ENCODE measurements around the gene RRAS2. TPM values are rescaled to one million over a fixed set of nuclear protein-coding genes. Genes with fewer than 3 reads are reported as not detected.

Gene RRAS2
- total RNA-seq, 1 donor from 2014 or later = 150 TPM

DNA sequence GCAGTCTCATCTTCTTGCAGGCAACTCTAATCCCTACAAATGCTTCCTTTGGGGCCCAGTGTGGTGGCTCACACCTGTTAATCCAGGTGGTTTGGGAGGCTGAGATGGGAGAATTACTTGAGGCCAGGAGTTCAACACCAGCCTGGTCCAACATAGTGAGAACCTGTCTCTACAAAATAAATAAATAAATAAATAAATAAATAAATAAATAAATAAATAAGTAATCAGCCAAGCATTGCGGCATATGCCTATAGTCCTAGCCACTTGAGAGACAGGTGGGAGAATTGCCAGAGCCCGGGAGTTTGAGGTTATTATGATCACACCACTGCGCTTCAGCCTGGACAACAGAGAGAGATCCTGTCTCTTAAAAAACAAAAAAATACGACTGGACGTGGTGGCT, 34.1 kb upstream of the RRAS2 start:
- Histone ChIP-seq H4K20me1 (ENCODE audit: insufficient read depth, low read length) (no peaks in the 10 kb centered on the region), H3K79me2 (ENCODE audit: insufficient read depth, low read length) (no peaks in the 10 kb centered on the region), H2AFZ (ENCODE audit: low read depth, low read length) (no peak overlapping the region), H3K27me3 (ENCODE audit: insufficient read depth, low read length) (no peaks in the 10 kb centered on the region), H3K9ac (ENCODE audit: low read length) (no peak overlapping the region), H3K9me3 (ENCODE audit: insufficient read depth, low read depth, low read length) (no peaks in the 10 kb centered on the region), H3K27ac (ENCODE audit: low read depth, low read length) (no peak overlapping the region), H3K4me1 (ENCODE audit: insufficient read depth, low read length) (no peaks in the 10 kb centered on the region), H3K36me3 (ENCODE audit: insufficient read depth, low read length) (no peaks in the 10 kb centered on the region), H3K4me2 (ENCODE audit: low read length) (no peak overlapping the region), H3K4me3 (ENCODE audit: insufficient read depth, low read depth, low read length) (no peak overlapping the region)
- no peak for FAIRE-seq
- TF ChIP-seq EZH2 (IDR thresholded peaks at IDR 0.05; ENCODE audit: insufficient read depth, low read length) = no peak
- no peak for TF ChIP-seq CTCF (IDR thresholded peaks at IDR 0.05; ENCODE audit: insufficient read depth, low read depth, low read length)
- H3K4me3 Mint-ChIP-seq (ENCODE audit: unreplicated experiment) = no peak overlapping the region
- H3K9me3 Mint-ChIP-seq (ENCODE audit: unreplicated experiment) = no peaks in the 10 kb centered on the region
- peaks cover 7% of the 10 kb centered on the region for H3K27me3 Mint-ChIP-seq (ENCODE audit: low read depth, unreplicated experiment)
- no peak overlapping the region for H3K27ac Mint-ChIP-seq (ENCODE audit: unreplicated experiment)
- peaks cover 2% of the 10 kb centered on the region for H3K36me3 Mint-ChIP-seq (ENCODE audit: low read depth, unreplicated experiment)
- DNase-seq (ENCODE audit: low read depth) = no peak
- H3K4me1 Mint-ChIP-seq (ENCODE audit: low read depth, unreplicated experiment) = peaks cover 6% of the 10 kb centered on the region

DNA sequence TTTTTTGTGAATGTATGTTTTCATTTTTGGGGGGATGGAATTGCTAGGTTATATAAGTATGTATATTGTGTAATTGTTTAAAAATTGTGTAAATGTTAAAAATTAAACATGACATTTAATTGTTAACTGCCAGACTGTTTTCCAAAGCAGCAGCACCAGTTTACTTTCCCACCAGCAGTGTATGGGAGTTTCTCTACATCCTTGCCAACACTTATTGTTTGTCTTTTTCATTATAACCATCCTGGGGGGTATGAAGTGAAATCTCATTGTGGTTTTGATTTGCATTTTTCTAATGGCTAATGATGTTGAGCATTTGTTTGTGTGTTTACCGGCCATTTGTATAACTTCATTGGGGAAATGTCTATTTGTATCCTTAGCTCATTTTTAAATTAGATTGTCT, 31.7 kb upstream of the RRAS2 start:
- H4K20me1 ChIP-seq (ENCODE audit: insufficient read depth, low read length) = no peaks in the 10 kb centered on the region
- no peak for TF ChIP-seq EZH2 (IDR thresholded peaks at IDR 0.05; ENCODE audit: insufficient read depth, low read length)
- TF ChIP-seq CTCF (IDR thresholded peaks at IDR 0.05; ENCODE audit: insufficient read depth, low read depth, low read length) = no peak
- DNase-seq (ENCODE audit: low read depth) = no peak
- no peak overlapping the region for H3K4me3 ChIP-seq (ENCODE audit: insufficient read depth, low read depth, low read length)
- H3K36me3 Mint-ChIP-seq (ENCODE audit: low read depth, unreplicated experiment) = peaks cover 3% of the 10 kb centered on the region
- H3K4me1 Mint-ChIP-seq (ENCODE audit: low read depth, unreplicated experiment) = peaks cover 14% of the 10 kb centered on the region
- no peak overlapping the region for H3K4me2 ChIP-seq (ENCODE audit: low read length)
- H3K27ac ChIP-seq (ENCODE audit: low read depth, low read length) = no peak overlapping the region
- peaks cover 6% of the 10 kb centered on the region for H3K27me3 Mint-ChIP-seq (ENCODE audit: low read depth, unreplicated experiment)
- no peaks in the 10 kb centered on the region for H3K36me3 ChIP-seq (ENCODE audit: insufficient read depth, low read length)
- H3K4me1 ChIP-seq (ENCODE audit: insufficient read depth, low read length) = no peaks in the 10 kb centered on the region
- no peaks in the 10 kb centered on the region for H3K9me3 ChIP-seq (ENCODE audit: insufficient read depth, low read depth, low read length)
- H3K9ac ChIP-seq (ENCODE audit: low read length) = no peak overlapping the region
- H2AFZ ChIP-seq (ENCODE audit: low read depth, low read length) = no peak overlapping the region
- no peaks in the 10 kb centered on the region for H3K9me3 Mint-ChIP-seq (ENCODE audit: unreplicated experiment)
- H3K4me3 Mint-ChIP-seq (ENCODE audit: unreplicated experiment) = no peak overlapping the region
- no peak for FAIRE-seq
- H3K79me2 ChIP-seq (ENCODE audit: insufficient read depth, low read length) = no peaks in the 10 kb centered on the region
- no peaks in the 10 kb centered on the region for H3K27me3 ChIP-seq (ENCODE audit: insufficient read depth, low read length)
- no peak overlapping the region for H3K27ac Mint-ChIP-seq (ENCODE audit: unreplicated experiment)

- Mint-ChIP-seq H3K4me3 (ENCODE audit: unreplicated experiment) (no peak overlapping the region), H3K27ac (ENCODE audit: unreplicated experiment) (no peak overlapping the region), H3K36me3 (ENCODE audit: low read depth, unreplicated experiment) (peaks cover 3% of the 10 kb centered on the region), H3K4me1 (ENCODE audit: low read depth, unreplicated experiment) (peaks cover 14% of the 10 kb centered on the region), H3K27me3 (ENCODE audit: low read depth, unreplicated experiment) (peaks cover 8% of the 10 kb centered on the region), H3K9me3 (ENCODE audit: unreplicated experiment) (no peaks in the 10 kb centered on the region)
- Histone ChIP-seq H3K79me2 (ENCODE audit: insufficient read depth, low read length) (no peaks in the 10 kb centered on the region), H3K27ac (ENCODE audit: low read depth, low read length) (no peak overlapping the region), H3K9ac (ENCODE audit: low read length) (no peak overlapping the region), H3K36me3 (ENCODE audit: insufficient read depth, low read length) (no peaks in the 10 kb centered on the region), H3K9me3 (ENCODE audit: insufficient read depth, low read depth, low read length) (no peaks in the 10 kb centered on the region), H2AFZ (ENCODE audit: low read depth, low read length) (no peak overlapping the region), H4K20me1 (ENCODE audit: insufficient read depth, low read length) (no peaks in the 10 kb centered on the region), H3K4me1 (ENCODE audit: insufficient read depth, low read length) (no peaks in the 10 kb centered on the region), H3K4me3 (ENCODE audit: insufficient read depth, low read depth, low read length) (no peak overlapping the region), H3K27me3 (ENCODE audit: insufficient read depth, low read length) (no peaks in the 10 kb centered on the region), H3K4me2 (ENCODE audit: low read length) (no peak overlapping the region)
- FAIRE-seq (peak; percentile 5), DNase-seq (ENCODE audit: low read depth) (no peak)
- TF ChIP-seq EZH2 (IDR thresholded peaks at IDR 0.05; ENCODE audit: insufficient read depth, low read length) = no peak
- no peak for TF ChIP-seq CTCF (IDR thresholded peaks at IDR 0.05; ENCODE audit: insufficient read depth, low read depth, low read length)
These were observed 29.4 kb upstream of the RRAS2 start for GRCh38 chr11:14388352-14388751.

All from astrocyte (in vitro differentiated cells and primary cell).